Stimulated activated CD4-positive, alpha-beta T cell treated with anti-CD3 and anti-CD28 coated beads, Interleukin-4, amount 100 ng/mL, for 4 hours (primary cell): Measurements from ENCODE around the gene VOPP1.
"Not testable (repeated sequence)": the region's sequence is repeated elsewhere in the genome, so short reads cannot be mapped to it uniquely, and the experiment has no call there.

ENCODE experiments used
- DNase-seq, 2 experiments: peaks; one replicate each; pipeline ENCODE4 v3.0.0-alpha.2; 2020

The VOPP1 gene

GRCh38 chr7:55531536-55531935, 40.8 kb downstream of the VOPP1 start:
- DNase-seq: no peak

- DNase-seq: no peak
Observed at GRCh38 chr7:55527307-55527706, 45.0 kb downstream of the VOPP1 start.

- no peak for DNase-seq
Observed at GRCh38 chr7:55526770-55527169, 45.5 kb downstream of the VOPP1 start.

- DNase-seq: no peak
Observed at GRCh38 chr7:55526329-55526728, 46.0 kb downstream of the VOPP1 start.

GRCh38 chr7:55524558-55525310, 47.6 kb downstream of the VOPP1 start:
- no peak for DNase-seq

GRCh38 chr7:55523366-55523765, 48.9 kb downstream of the VOPP1 start:
- no peak for DNase-seq

- DNase-seq: no peak
Observed at GRCh38 chr7:55521917-55522902, 50.1 kb downstream of the VOPP1 start.

GRCh38 chr7:55521512-55521911, 50.8 kb downstream of the VOPP1 start:
- DNase-seq: no peak

GRCh38 chr7:55520426-55521140, 51.7 kb downstream of the VOPP1 start:
- DNase-seq: no peak

- no peak for DNase-seq
Observed at GRCh38 chr7:55518836-55519235, 53.5 kb downstream of the VOPP1 start.

- DNase-seq: no peak
Observed at GRCh38 chr7:55517936-55518689, 54.2 kb downstream of the VOPP1 start.

- DNase-seq: peak in 1 of 2 experiments; percentile 29
Observed at GRCh38 chr7:55517191-55517633, 55.1 kb downstream of the VOPP1 start.

- DNase-seq: no peak
Observed at GRCh38 chr7:55516409-55516808, 55.9 kb downstream of the VOPP1 start.

- DNase-seq: no peak
Observed at GRCh38 chr7:55515569-55516279, 56.6 kb downstream of the VOPP1 start.

GRCh38 chr7:55514546-55515265, 57.6 kb downstream of the VOPP1 start:
- no peak for DNase-seq

- no peak for DNase-seq
Observed at GRCh38 chr7:55513868-55514267, 58.4 kb downstream of the VOPP1 start.

GRCh38 chr7:55512635-55513191, 59.6 kb downstream of the VOPP1 start:
- DNase-seq: no peak

- no peak for DNase-seq
Observed at GRCh38 chr7:55510621-55511020, 61.7 kb downstream of the VOPP1 start.

GRCh38 chr7:55510206-55510605, 62.1 kb downstream of the VOPP1 start:
- not testable (repeated sequence) for DNase-seq

GRCh38 chr7:55509322-55509721, 63.0 kb downstream of the VOPP1 start:
- DNase-seq: no peak
